Measurements from ENCODE around the gene CD247.

CD247 gene

DNA sequence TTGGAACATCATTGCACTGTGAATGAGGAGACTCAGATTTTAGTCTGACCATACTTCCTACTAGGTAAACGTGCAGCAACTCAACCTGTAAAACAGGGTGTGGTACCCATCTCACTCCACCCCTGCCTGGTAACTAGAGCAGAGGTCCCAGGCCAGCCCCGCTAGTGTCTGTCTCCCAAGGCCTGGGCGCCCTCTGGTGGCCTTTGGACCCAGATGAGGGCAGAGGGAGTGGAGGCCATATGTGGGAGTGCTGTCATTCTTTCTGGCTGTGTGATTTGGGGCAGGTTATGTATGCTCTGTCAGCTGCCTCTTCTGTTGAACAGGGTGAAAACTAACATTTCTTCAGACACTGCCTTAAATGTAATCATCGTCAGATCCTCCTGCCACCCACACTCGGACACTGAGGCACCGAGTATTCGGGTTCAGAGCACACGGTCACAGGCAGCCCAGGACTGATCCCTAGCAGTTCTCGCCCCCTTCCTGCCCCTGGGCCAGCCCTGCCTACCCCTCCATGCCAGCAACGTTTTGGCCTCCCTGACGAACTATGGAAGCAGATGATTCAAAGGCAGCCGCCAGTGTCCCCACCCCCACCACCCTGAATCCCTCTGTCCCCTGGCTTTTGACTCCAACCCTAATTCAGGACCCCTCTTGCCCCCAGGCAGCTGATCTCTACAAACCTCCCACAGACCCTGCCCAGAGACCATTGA, 76.0 kb downstream of the CD247 start:
- DNase-seq (ENCODE audit: low read depth): peak; percentile 81
- TF ChIP-seq, protein P1, sequence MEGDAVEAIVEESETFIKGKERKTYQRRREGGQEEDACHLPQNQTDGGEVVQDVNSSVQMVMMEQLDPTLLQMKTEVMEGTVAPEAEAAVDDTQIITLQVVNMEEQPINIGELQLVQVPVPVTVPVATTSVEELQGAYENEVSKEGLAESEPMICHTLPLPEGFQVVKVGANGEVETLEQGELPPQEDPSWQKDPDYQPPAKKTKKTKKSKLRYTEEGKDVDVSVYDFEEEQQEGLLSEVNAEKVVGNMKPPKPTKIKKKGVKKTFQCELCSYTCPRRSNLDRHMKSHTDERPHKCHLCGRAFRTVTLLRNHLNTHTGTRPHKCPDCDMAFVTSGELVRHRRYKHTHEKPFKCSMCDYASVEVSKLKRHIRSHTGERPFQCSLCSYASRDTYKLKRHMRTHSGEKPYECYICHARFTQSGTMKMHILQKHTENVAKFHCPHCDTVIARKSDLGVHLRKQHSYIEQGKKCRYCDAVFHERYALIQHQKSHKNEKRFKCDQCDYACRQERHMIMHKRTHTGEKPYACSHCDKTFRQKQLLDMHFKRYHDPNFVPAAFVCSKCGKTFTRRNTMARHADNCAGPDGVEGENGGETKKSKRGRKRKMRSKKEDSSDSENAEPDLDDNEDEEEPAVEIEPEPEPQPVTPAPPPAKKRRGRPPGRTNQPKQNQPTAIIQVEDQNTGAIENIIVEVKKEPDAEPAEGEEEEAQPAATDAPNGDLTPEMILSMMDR (IDR thresholded peaks at IDR 0.05; ENCODE audit: low read depth, low read length): peak; percentile 77
- TF ChIP-seq MAX (IDR thresholded peaks at IDR 0.05; ENCODE audit: low read depth, low read length) (0 out of 2 replicates have a peak, but pooled peaks have one; percentile 3), MYC (IDR thresholded peaks at IDR 0.05; ENCODE audit: low read depth, low read length) (no peak)
- no peak overlapping the region for H3K4me3 ChIP-seq (ENCODE audit: low read depth, low read length)

DNA sequence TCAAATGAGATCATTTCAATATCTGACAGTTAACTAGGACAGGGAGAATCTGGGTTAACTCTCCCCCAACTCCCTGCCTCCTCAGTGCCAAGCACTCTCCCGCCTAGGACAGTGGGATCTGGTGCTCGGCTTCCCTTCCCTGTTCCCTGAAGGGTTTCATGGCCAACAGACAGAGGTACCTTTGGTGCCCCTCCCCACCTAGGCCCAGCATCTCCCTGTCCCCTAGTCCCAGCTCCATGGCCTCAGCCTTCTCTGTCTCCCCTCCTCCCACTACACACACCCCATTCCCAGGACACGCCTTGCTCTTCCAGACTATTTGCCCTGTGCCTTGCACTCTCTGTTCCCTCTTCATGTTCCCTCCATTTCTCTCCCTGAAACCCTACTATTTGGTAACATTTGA, 77.1 kb downstream of the CD247 start:
- TF ChIP-seq POLR2A (IDR thresholded peaks at IDR 0.05; ENCODE audit: extremely low read depth, insufficient read length) (no peak), MYC (IDR thresholded peaks at IDR 0.05; ENCODE audit: low read depth, low read length) (no peak), MAX (IDR thresholded peaks at IDR 0.05; ENCODE audit: low read depth, low read length) (no peak)
- TF ChIP-seq, protein P1 (IDR thresholded peaks at IDR 0.05; ENCODE audit: low read depth, low read length): no peak
- no peak for DNase-seq (ENCODE audit: low read depth)
- H3K4me3 ChIP-seq (ENCODE audit: low read depth, low read length): no peak overlapping the region

DNA sequence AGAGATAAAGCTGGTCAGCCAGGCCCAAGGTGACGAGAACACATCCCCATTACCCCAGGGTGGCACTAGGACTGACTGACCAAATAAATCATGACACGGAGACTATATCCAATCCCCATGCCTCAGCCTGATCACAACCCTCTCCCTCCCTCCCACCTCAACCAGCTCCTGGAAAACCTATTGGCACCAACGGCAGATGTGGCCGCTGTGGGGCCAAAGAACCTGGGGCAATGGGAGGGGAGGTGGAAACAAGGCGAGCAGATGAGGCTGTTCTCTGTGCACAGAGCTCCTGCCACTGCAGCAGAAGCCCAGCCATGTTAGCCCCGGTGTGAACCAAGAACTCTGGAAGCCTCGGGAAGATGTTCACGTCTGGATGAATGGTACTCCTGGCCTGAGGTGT, 77.6 kb downstream of the CD247 start:
- TF ChIP-seq POLR2A (IDR thresholded peaks at IDR 0.05; ENCODE audit: extremely low read depth, insufficient read length) (no peak), MAX (IDR thresholded peaks at IDR 0.05; ENCODE audit: low read depth, low read length) (no peak), MYC (IDR thresholded peaks at IDR 0.05; ENCODE audit: low read depth, low read length) (no peak)
- TF ChIP-seq, protein P1 (IDR thresholded peaks at IDR 0.05; ENCODE audit: low read depth, low read length): no peak
- no peak overlapping the region for H3K4me3 ChIP-seq (ENCODE audit: low read depth, low read length)
- DNase-seq (ENCODE audit: low read depth): no peak

DNA sequence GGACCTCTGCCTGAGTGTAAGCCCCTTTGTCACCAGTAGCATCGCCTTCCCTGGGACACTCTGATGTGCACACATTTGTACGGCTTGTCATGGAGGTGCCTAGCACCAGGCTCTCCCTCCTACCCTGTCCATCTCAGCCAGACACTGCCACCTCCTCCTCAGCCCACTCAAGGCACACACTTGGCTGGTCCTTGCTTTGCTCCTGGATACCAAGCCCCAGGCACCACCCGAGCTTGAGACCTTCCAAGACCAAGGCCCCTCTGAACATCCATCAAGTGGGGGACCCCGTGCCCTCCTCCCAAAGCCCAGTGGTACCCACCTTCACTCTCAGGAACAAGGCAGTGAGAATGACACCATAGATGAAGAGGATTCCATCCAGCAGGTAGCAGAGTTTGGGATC, 78.0 kb downstream of the CD247 start:
- no peak overlapping the region for H3K4me3 ChIP-seq (ENCODE audit: low read depth, low read length)
- no peak for DNase-seq (ENCODE audit: low read depth)
- TF ChIP-seq, protein P1 (IDR thresholded peaks at IDR 0.05; ENCODE audit: low read depth, low read length): no peak
- TF ChIP-seq POLR2A (IDR thresholded peaks at IDR 0.05; ENCODE audit: extremely low read depth, insufficient read length): no peak
- no peak for TF ChIP-seq MYC (IDR thresholded peaks at IDR 0.05; ENCODE audit: low read depth, low read length)
- no peak for TF ChIP-seq MAX (IDR thresholded peaks at IDR 0.05; ENCODE audit: low read depth, low read length)

DNA sequence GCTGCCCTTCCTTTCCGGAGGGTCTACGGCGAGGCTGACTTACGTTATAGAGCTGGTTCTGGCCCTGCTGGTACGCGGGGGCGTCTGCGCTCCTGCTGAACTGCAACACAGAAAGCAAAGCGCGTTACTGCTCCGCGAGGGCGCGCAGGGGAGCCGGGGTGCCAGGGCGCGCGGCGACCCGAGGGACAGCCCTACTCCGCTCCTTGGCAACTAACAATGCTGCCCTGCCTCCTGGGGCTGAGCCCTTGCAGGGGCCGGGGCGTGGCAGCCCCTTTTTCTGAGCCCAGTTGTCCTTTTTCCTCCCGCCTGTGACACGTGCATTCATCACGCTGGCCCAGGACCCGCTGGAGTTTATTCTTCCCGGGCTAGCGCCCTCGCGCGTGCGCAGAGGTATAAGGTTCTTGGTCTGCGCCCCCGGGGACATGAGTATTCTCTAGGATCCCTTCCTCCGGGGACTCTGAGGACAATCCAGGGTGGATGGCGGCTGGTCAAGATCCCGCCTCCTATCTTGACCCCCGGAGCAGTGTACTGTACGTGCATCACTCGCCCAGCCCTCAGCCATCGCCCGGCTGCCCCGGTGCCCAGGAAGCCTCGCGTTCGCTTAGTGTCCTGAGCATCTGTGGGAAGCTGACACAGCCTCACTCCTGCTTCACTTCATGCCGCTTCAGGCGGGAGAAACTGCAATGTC, 78.9 kb downstream of the CD247 start:
- DNase-seq (ENCODE audit: low read depth): peak; percentile 54
- TF ChIP-seq, protein P1 (IDR thresholded peaks at IDR 0.05; ENCODE audit: low read depth, low read length): no peak
- TF ChIP-seq MAX (IDR thresholded peaks at IDR 0.05; ENCODE audit: low read depth, low read length): no peak
- TF ChIP-seq MYC (IDR thresholded peaks at IDR 0.05; ENCODE audit: low read depth, low read length): no peak
- no peak for TF ChIP-seq POLR2A (IDR thresholded peaks at IDR 0.05; ENCODE audit: extremely low read depth, insufficient read length)
- no peak overlapping the region for H3K4me3 ChIP-seq (ENCODE audit: low read depth, low read length)

Data from NB4 (cell line).